Measurements from ENCODE around the gene RAET1E.
"Not testable (repeated sequence)": the region's sequence is repeated elsewhere in the genome, so short reads cannot be mapped to it uniquely, and the experiment has no call there.

The RAET1E gene

GRCh38 chr6:149859938-149860337 lies 38.0 kb downstream of the RAET1E start:
- DNase-seq: no peak

- no peak for DNase-seq
Measured at GRCh38 chr6:149859368-149859767, 38.5 kb downstream of the RAET1E start.

- no peak for DNase-seq
Measured at GRCh38 chr6:149857541-149857940, 40.4 kb downstream of the RAET1E start.

GRCh38 chr6:149856256-149856994 lies 41.5 kb downstream of the RAET1E start:
- no peak for DNase-seq

- DNase-seq: no peak
Measured at GRCh38 chr6:149855741-149856140, 42.2 kb downstream of the RAET1E start.

GRCh38 chr6:149855040-149855654 lies 42.8 kb downstream of the RAET1E start:
- DNase-seq: no peak

- DNase-seq: no peak
Measured at GRCh38 chr6:149854532-149854931, 43.4 kb downstream of the RAET1E start.

GRCh38 chr6:149854017-149854416 lies 43.9 kb downstream of the RAET1E start:
- DNase-seq: not testable (repeated sequence)

- no peak for DNase-seq
Measured at GRCh38 chr6:149852881-149853280, 45.0 kb downstream of the RAET1E start.

GRCh38 chr6:149852180-149852579 lies 45.7 kb downstream of the RAET1E start:
- DNase-seq: no peak

- DNase-seq: no peak
Measured at GRCh38 chr6:149851461-149852110, 46.3 kb downstream of the RAET1E start.

GRCh38 chr6:149848343-149848742 lies 49.6 kb downstream of the RAET1E start:
- not testable (repeated sequence) for DNase-seq
